T-helper 2 cell treated with Interferon-gamma antibody and Interleukin-4, amounts not matched to agents 5 μg/mL and 100 μg/mL, for 36 hours (primary cell): ENCODE results near the gene ARHGEF33.
A peak's percentile ranks its signal among the peaks of the same experiment; 100 is the strongest.

Experiments used
- DNase-seq: peaks from one replicate; pipeline ENCODE4 v3.0.0; 2021; ENCODE audit warnings: low spot score
- H3K27ac Mint-ChIP-seq: one replicate; pipeline ENCODE4 v1.8.0; 2021; ENCODE audit warnings: mild to moderate bottlenecking, mixed read lengths
- H3K27me3 Mint-ChIP-seq: one replicate; pipeline ENCODE4 v1.8.0; 2021; ENCODE audit warnings: low read depth, mixed read lengths
- H3K36me3 Mint-ChIP-seq: one replicate; pipeline ENCODE4 v1.8.0; 2021; ENCODE audit warnings: low read depth, mixed read lengths
- H3K4me1 Mint-ChIP-seq: one replicate; pipeline ENCODE4 v1.8.0; 2021; ENCODE audit warnings: low read depth, mixed read lengths
- H3K4me3 Mint-ChIP-seq: one replicate; pipeline ENCODE4 v1.8.0; 2022; ENCODE audit warnings: mild to moderate bottlenecking, moderate library complexity, mixed read lengths
- H3K9me3 Mint-ChIP-seq: one replicate; pipeline ENCODE4 v1.8.0; 2021; ENCODE audit warnings: mixed read lengths

ARHGEF33 gene

GRCh38 chr2:38889575-38889974, at the start of gene ARHGEF33:
ARHGEF33 (plus strand) TSS chr2:38889875; CDS start chr2:38919448, 29,573 bp downstream.
- DNase-seq = no peak
- Mint-ChIP-seq H3K27me3 (peaks cover 20% of the 10 kb centered on the region), H3K36me3 (no peaks in the 10 kb centered on the region), H3K27ac (no peak within 1 kb of the TSS), H3K4me1 (no peaks in the 10 kb centered on the region), H3K4me3 (no peak within 1 kb of the TSS), H3K9me3 (no peaks in the 10 kb centered on the region)

- H3K27me3 Mint-ChIP-seq = no peaks in the 10 kb centered on the region
- no peak overlapping the region for H3K4me3 Mint-ChIP-seq
- no peak for DNase-seq
- H3K9me3 Mint-ChIP-seq = no peaks in the 10 kb centered on the region
- peaks cover 24% of the 10 kb centered on the region for H3K36me3 Mint-ChIP-seq
- H3K4me1 Mint-ChIP-seq = peaks cover 3% of the 10 kb centered on the region
- H3K27ac Mint-ChIP-seq = no peak overlapping the region
Observed at GRCh38 chr2:38850045-38850444, 39.6 kb upstream of the ARHGEF33 start.

- no peaks in the 10 kb centered on the region for H3K27me3 Mint-ChIP-seq
Observed at GRCh38 chr2:38856165-38856564, 33.5 kb upstream of the ARHGEF33 start.

GRCh38 chr2:38862476-38862875, 27.2 kb upstream of the ARHGEF33 start:
- Mint-ChIP-seq H3K4me3 (no peak overlapping the region), H3K27me3 (no peaks in the 10 kb centered on the region), H3K4me1 (peaks cover 6% of the 10 kb centered on the region), H3K36me3 (peaks cover 30% of the 10 kb centered on the region), H3K27ac (no peak overlapping the region), H3K9me3 (no peaks in the 10 kb centered on the region)
- DNase-seq = no peak

More at GRCh38 chr2:38856165-38856564, 33.5 kb upstream of the ARHGEF33 start:
- Mint-ChIP-seq H3K36me3 (peaks cover 26% of the 10 kb centered on the region), H3K4me1 (no peaks in the 10 kb centered on the region), H3K9me3 (no peaks in the 10 kb centered on the region), H3K4me3 (no peak overlapping the region), H3K27ac (no peak overlapping the region)
- DNase-seq = no peak

- no peak overlapping the region for H3K27ac Mint-ChIP-seq
- H3K4me1 Mint-ChIP-seq = peaks cover 6% of the 10 kb centered on the region
- DNase-seq = no peak
- no peak overlapping the region for H3K4me3 Mint-ChIP-seq
- no peaks in the 10 kb centered on the region for H3K9me3 Mint-ChIP-seq
- H3K27me3 Mint-ChIP-seq = no peaks in the 10 kb centered on the region
- H3K36me3 Mint-ChIP-seq = peaks cover 34% of the 10 kb centered on the region
Observed at GRCh38 chr2:38863061-38863695, 26.5 kb upstream of the ARHGEF33 start.

GRCh38 chr2:38866773-38867443, 22.8 kb upstream of the ARHGEF33 start:
- Mint-ChIP-seq H3K36me3 (peaks cover 31% of the 10 kb centered on the region), H3K27ac (no peak overlapping the region), H3K9me3 (peaks cover 21% of the 10 kb centered on the region), H3K27me3 (no peaks in the 10 kb centered on the region), H3K4me3 (no peak overlapping the region), H3K4me1 (peaks cover 6% of the 10 kb centered on the region)
- no peak for DNase-seq

GRCh38 chr2:38871432-38871831, 18.2 kb upstream of the ARHGEF33 start:
- Mint-ChIP-seq H3K4me1 (peaks cover 15% of the 10 kb centered on the region), H3K9me3 (peaks cover 29% of the 10 kb centered on the region), H3K27ac (no peak overlapping the region), H3K36me3 (peaks cover 25% of the 10 kb centered on the region), H3K4me3 (no peak overlapping the region), H3K27me3 (no peaks in the 10 kb centered on the region)
- no peak for DNase-seq

GRCh38 chr2:38873763-38874162, 15.9 kb upstream of the ARHGEF33 start:
- no peak for DNase-seq
- H3K4me1 Mint-ChIP-seq = peaks cover 18% of the 10 kb centered on the region
- H3K36me3 Mint-ChIP-seq = peaks cover 20% of the 10 kb centered on the region
- H3K27me3 Mint-ChIP-seq = no peaks in the 10 kb centered on the region
- H3K4me3 Mint-ChIP-seq = no peak overlapping the region
- H3K9me3 Mint-ChIP-seq = peaks cover 29% of the 10 kb centered on the region
- no peak overlapping the region for H3K27ac Mint-ChIP-seq

- Mint-ChIP-seq H3K36me3 (peaks cover 15% of the 10 kb centered on the region), H3K27ac (peak overlapping the region; percentile 93), H3K9me3 (peaks cover 17% of the 10 kb centered on the region), H3K27me3 (no peaks in the 10 kb centered on the region), H3K4me3 (peak overlapping the region; percentile 99), H3K4me1 (peaks cover 18% of the 10 kb centered on the region)
- DNase-seq = no peak
Observed at GRCh38 chr2:38875227-38875575, 14.5 kb upstream of the ARHGEF33 start.

GRCh38 chr2:38875576-38876367, 13.9 kb upstream of the ARHGEF33 start, which contains the start of the genes DHX57 and MORN2:
DHX57 (minus strand) TSS chr2:38875934; CDS start chr2:38868405, 7,529 bp downstream.
MORN2 (plus strand) TSS chr2:38875976.
- H3K27ac Mint-ChIP-seq = peak within 1 kb of the TSS; percentile 93
- peaks cover 15% of the 10 kb centered on the region for H3K9me3 Mint-ChIP-seq
- no peaks in the 10 kb centered on the region for H3K27me3 Mint-ChIP-seq
- DNase-seq = peak; percentile 79
- peak within 1 kb of the TSS; percentile 99 for H3K4me3 Mint-ChIP-seq
- H3K36me3 Mint-ChIP-seq = peaks cover 14% of the 10 kb centered on the region
- peaks cover 18% of the 10 kb centered on the region for H3K4me1 Mint-ChIP-seq

- H3K4me1 Mint-ChIP-seq = peaks cover 18% of the 10 kb centered on the region
- H3K9me3 Mint-ChIP-seq = peaks cover 13% of the 10 kb centered on the region
- H3K27ac Mint-ChIP-seq = peak overlapping the region; percentile 93
- H3K27me3 Mint-ChIP-seq = no peaks in the 10 kb centered on the region
- H3K36me3 Mint-ChIP-seq = peaks cover 12% of the 10 kb centered on the region
- DNase-seq = no peak
- H3K4me3 Mint-ChIP-seq = peak overlapping the region; percentile 99
Observed at GRCh38 chr2:38876407-38876806, 13.3 kb upstream of the ARHGEF33 start.

GRCh38 chr2:38886063-38886462, 3.6 kb upstream of the ARHGEF33 start:
- H3K4me1 Mint-ChIP-seq = no peaks in the 10 kb centered on the region

GRCh38 chr2:38887347-38887746, 2.3 kb upstream of the ARHGEF33 start:
- H3K4me1 Mint-ChIP-seq = no peaks in the 10 kb centered on the region
- DNase-seq = no peak
- H3K27me3 Mint-ChIP-seq = peaks cover 17% of the 10 kb centered on the region
- H3K36me3 Mint-ChIP-seq = no peaks in the 10 kb centered on the region
- H3K9me3 Mint-ChIP-seq = no peaks in the 10 kb centered on the region
- H3K4me3 Mint-ChIP-seq = no peak overlapping the region
- no peak overlapping the region for H3K27ac Mint-ChIP-seq

More at GRCh38 chr2:38886063-38886462, 3.6 kb upstream of the ARHGEF33 start:
- DNase-seq = no peak
- H3K27me3 Mint-ChIP-seq = peaks cover 10% of the 10 kb centered on the region
- no peaks in the 10 kb centered on the region for H3K36me3 Mint-ChIP-seq
- H3K4me3 Mint-ChIP-seq = no peak overlapping the region
- no peaks in the 10 kb centered on the region for H3K9me3 Mint-ChIP-seq
- no peak overlapping the region for H3K27ac Mint-ChIP-seq
